GM19455 (cell line): ENCODE data around the gene CCDC24.

ENCODE experiments used
- ATAC-seq: cut with Tn5 transposase; IDR thresholded peaks from one replicate; pipeline ENCODE4 v1.9.1; 2021; ENCODE audit not compliant: unreplicated experiment

The CCDC24 gene

GRCh38 chr1:44021581-44022321 is 30.4 kb downstream of the CCDC24 start:
- ATAC-seq: no peak

DNA sequence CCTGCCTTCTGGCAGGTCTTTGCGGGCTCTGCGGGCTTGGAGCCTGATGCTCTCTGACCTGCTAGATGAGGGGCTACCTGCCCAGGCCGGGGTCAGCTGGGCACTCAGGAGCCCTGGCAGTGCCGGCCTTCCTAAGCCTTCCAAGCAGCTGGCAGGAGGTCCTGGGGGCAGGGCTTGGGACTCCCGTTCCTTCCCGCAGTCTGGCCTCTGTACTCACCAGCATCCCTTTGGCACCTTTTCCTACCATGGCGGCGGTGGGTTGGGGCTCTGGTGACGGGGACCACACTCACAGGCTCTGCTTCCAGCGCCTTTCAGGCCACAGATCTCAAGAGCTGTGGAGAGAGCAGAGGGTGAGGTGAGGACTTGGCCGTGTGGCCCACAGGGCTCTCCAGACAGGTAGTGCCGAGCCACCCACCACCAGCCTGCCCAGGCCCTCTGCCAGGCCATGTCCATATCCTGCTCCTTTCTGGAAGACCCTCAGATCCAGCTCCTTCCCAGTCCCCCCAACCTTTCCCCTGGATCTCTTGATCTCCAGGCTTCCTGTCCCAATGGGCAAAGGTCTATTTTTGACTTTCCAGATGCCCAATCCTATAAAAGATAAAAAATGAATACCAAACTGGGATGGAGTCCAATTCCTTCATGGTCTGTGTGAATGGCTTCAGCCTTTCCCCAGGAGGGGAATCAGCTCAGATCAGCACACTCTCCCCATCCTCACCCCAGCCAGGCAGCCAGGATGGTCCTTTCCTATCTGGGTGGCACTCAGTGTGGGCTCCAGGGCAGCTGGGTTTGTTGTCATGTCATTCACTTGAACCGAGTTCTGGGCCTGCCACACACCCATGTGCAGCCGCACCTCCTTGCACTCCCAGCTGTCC is 32.9 kb downstream of the CCDC24 start:
- ATAC-seq: no peak

GRCh38 chr1:44024903-44025525 is 33.6 kb downstream of the CCDC24 start:
- no peak for ATAC-seq

DNA sequence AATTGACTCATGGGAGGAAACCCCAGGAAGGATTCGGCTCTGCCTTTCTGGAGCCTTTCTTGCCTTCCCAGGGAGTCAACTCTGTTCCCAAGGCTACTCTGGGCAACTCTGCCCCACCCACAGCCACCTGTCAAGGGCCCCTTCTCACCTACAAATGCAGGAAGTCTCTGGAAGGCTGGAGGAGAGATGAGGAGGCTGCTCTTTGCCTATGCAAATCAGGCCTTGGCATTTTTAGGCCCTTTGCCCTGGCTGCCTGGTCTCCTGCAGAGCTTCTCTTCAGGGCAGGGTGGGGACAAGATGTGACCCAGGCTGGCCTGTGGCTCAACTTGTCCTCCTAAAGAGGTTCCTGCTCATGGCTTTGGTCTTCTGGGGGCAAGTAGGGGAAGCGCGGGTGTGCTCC is 34.4 kb downstream of the CCDC24 start:
- no peak for ATAC-seq

GRCh38 chr1:44027320-44027719 is 35.9 kb downstream of the CCDC24 start:
- ATAC-seq: no peak

- ATAC-seq: peak; percentile 28
Measured at GRCh38 chr1:44029260-44029910, 38.0 kb downstream of the CCDC24 start.

DNA sequence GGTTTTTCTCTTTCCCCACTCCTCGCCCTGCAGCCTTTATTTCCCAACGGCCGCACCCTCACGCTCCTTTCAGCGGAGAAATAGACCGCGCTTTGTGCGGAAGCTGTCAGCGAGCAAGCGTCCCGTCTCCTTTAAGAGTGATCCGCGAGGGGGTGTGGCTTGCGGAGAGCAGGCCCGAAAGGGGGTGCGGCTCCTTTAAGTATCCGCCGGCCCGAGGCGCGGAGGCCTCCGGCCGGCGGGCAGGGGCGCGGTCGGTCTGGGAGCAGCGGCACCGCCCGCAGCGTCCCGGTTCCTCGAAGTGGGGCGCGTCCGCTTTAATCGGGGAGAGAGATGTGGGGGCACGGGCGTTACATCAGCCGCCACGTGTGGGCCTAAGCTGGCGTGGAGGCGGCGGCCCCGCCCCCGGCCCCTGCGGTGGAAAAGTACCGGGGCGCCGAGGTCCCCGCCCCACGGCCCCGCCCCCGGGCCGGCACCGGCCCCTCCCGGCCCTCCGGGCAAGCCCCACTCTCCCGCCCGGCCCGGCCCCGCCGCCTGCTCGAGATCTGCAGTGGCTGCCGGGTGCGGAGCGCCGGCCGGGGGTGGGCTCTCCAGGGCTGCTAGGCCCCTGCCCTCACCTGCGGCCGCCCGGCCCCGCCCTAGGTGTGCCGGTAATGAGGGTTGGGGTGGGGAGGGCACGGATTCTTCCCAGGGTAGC is 38.7 kb downstream of the CCDC24 start:
- ATAC-seq: peak; percentile 89

GRCh38 chr1:44030605-44031251 is 39.3 kb downstream of the CCDC24 start:
- peak; percentile 27 for ATAC-seq

DNA sequence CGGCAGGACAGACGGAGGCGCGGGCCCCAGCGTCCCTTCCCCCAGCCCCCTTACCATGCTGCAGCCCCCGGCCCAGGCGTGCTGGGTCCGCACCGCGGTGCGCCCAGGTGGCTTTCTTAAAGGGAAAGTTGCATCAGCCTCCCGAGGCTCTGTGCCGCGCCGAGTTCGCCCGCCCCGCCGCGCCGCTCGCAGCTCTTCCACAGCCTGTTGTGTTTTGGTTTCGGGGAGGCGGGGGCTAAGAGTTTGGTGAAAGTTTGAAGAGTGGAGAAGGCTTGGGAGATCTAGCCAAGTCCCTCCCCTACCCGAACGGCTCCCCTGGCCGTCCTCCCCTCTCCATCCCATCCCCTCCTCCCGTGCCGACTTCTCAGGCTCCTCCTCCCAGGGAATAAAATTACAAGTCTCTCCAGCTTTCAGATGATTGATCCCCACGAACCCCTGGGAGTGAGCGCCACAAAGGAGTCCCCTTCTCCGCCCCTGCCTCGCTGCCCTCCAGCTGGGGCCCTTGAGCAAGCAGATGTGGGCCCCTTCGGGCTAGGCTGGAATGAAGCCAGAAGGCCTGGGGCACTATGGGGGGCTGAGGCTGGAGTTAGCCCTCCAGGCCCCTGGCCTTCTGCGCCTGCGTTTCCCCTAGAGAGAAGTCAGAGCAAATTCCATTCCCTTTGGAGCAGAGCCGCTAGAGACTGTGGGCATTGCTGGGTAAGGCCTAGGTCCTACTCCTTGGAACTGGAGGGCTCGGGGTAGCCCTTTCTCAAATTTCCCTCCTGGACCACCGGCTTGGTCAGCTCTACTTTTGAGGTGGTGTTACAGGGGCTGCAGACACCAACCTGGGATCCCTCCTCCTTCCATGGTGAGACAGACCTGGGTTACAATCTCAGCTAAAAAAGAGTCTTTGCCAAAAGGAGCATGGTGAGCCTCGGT is 40.1 kb downstream of the CCDC24 start, which contains the start of gene SLC6A9:
Gene SLC6A9, minus strand, starts transcription at position 211 of the 918 bp plus-strand sequence. CDS start 7,185 bp downstream, outside the sequence.
- no peak for ATAC-seq

DNA sequence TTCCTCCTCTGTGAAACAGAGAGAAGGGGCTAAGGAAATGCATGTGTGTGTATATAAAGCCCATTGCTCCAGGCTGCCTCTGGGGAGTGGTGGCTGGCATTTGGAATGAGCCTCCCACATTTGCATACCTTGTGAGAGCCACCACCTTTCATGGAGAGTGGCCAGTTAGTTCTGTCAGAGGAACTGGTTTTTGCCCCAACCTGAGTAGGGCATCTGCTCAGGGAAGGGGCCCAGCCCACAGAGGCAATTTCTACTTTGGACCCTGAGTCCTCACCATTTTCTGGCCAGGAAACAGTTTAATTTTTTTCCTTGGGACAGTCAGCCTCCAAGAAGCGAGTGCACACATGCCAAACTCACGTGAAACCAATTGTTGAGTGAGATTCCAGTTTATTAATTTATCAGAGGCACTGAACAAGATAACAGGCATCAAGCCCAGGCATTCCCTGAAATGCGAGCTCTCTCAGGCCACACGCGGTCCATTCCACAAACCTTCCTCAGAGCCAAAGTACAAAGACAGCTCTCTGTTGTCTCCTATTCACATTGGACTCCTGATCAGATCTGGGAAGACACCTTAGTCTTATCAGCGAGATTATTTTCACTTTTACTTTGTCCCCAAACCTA is 40.9 kb downstream of the CCDC24 start:
- no peak for ATAC-seq

- ATAC-seq: no peak
Measured at GRCh38 chr1:44033041-44033575, 41.7 kb downstream of the CCDC24 start.

DNA sequence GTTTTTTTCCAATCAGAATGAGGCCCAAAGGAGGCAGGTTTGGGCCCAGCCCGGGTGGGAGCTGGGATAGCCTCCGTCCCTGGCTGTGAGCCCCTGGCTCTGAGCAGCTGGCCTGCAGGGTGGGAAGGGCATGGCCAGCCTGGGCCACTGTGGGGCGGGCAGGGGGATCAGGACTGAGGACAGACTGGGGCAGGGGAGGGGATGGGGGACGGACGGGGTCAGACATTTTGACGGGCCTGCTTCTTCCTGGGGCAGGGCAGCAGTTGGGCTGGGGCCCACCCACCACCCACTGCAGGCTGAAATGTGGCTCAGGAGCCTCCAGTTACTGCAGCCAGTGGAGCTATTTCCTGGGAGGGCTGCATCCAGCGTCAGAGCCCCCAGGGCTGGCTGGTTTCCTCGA is 42.4 kb downstream of the CCDC24 start:
- ATAC-seq: no peak

DNA sequence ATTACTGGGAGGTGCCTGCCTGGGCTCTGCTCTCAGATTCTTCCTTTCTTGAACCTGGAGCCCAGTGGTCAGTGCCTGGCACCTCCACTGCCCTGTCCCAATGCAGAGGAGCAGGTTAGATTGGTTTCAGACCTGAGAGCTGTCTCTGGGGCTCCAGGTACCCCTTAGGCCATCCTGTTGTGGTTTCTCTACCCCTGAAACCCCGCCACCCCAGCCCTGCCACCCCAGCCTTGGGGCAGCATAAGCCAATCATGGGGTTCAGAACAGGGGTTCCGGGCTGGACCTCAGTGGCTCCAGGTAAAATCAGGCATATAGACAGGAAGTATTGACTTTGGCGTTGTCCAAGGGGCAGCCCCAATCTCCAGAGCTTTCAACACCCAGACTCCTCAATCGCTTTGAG is 43.0 kb downstream of the CCDC24 start:
- no peak for ATAC-seq

GRCh38 chr1:44034976-44035716 is 43.7 kb downstream of the CCDC24 start:
- no peak for ATAC-seq

DNA sequence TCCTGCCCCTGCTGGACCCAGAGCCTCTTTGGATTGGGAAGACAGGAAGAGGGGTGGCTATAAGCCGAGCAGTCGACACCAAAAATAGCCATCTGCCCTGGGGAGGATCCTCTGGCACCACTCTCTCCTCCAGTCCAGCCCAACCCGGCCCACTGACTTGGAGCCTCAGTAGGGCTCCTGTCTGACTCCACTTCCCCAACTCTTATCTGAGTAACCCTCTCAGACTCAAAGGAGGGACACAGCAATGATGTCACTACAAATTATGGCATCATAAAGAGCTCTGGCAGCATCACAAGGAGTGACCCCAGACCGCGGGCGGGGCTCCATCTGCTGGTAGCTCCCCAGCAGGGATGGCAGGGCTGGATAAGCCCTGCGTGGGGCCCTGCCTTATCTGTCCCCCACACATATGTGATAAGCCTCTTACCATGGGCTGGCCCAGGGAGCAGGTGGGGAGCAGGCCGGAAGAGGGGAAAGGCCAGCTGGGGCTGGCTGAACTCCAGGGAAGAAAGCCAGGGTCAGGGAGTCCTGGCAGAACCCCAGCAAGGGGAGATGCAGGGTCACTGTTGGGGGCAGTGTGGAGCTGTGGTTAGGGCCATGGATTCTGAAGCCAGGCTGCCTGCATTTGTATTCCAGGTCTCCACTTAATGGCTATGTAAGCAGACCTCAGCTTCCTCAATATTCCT is 44.5 kb downstream of the CCDC24 start:
- ATAC-seq: no peak

DNA sequence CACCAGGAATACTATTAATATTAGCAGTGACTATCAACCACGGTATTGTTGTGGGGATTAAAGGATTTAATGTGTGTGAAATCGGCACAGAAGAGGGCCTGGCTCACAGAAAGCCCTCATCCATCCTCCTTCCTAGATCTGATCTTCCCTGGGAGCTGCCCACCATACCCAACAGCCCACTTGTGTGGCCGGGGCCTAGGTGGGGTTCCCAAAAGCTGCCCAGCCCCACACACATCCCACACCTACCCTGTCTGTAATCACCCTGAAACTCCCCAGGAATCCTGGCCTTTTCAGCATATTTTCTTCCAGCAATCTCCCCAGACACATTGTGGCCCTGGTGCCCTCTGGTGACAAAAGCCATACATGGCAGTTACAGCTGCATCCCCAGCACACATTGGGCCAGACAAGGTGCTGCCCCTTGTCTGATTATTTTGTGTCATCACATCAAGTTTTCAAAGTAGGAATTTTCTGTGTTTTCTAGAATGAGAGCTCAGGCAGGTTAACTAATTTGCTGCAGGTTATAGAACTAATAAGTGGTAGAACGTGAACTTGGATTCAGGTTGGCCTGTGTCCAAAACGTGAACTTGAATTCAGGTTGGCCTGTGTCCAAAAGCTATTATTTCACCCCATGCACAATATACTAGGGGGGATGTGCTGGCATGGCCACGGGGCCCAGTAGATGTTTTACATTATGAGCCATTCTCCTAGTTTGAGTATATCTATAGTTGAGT is 45.2 kb downstream of the CCDC24 start:
- ATAC-seq: no peak
